Activated CD4-positive, alpha-beta memory T cell treated with anti-CD3 and anti-CD28 coated beads for 36 hours (primary cell): ENCODE measurements around the gene CEL. TPM values are rescaled to one million over a fixed set of nuclear protein-coding genes. Genes with fewer than 3 reads are reported as not detected.
A peak's percentile ranks its signal among the peaks of the same experiment; 100 is the strongest.

ENCODE experiments used
- CTCF ChIA-PET: fragments of 350-600 bp; sonication (Branson Sonifier 250); formaldehyde crosslinking; loops from one replicate; lab custom pipeline; 2021; ENCODE audit warnings: antibody characterized with exemption, inconsistent platforms; lab: Charles Lee
- POLR2A ChIA-PET: fragments of 350-600 bp; sonication (Branson Sonifier 250); formaldehyde crosslinking; loops from one replicate; lab custom pipeline; 2021; ENCODE audit warnings: antibody characterized with exemption; lab: Charles Lee
- DNase-seq: peaks from one replicate; pipeline ENCODE4 v3.0.0-alpha.2; 2020
- H3K27ac Mint-ChIP-seq: one replicate; pipeline ENCODE4 v1.8.0; 2021; ENCODE audit warnings: mixed read lengths
- H3K27me3 Mint-ChIP-seq: one replicate; pipeline ENCODE4 v1.8.0; 2021; ENCODE audit warnings: mixed read lengths
- H3K36me3 Mint-ChIP-seq: one replicate; pipeline ENCODE4 v1.8.0; 2021; ENCODE audit warnings: mixed read lengths
- H3K4me1 Mint-ChIP-seq: one replicate; pipeline ENCODE4 v1.8.0; 2021; ENCODE audit warnings: low read depth, mixed read lengths
- H3K4me3 Mint-ChIP-seq: one replicate; pipeline ENCODE4 v1.8.0; 2021; ENCODE audit warnings: mild to moderate bottlenecking, mixed read lengths
- H3K9me3 Mint-ChIP-seq: one replicate; pipeline ENCODE4 v1.8.0; 2021; ENCODE audit warnings: mixed read lengths
- intact Hi-C: fragments of 100-400 bp; cut with micrococcal nuclease; formaldehyde crosslinking; loops from one replicate; pipeline ENCODE4 v1.15.1; 2023
- total RNA-seq, 2 experiments: library from RNA; stranded (reverse); gene quantifications; one replicate each; pipeline ENCODE4 v1.2.3, GENCODE V29; 2021

CEL gene
- total RNA-seq, 2 experiments from 2014 or later = 0.88 to 1.0 TPM

GRCh38 chr9:133102190-133103021, 40.6 kb downstream of the CEL start:
- Mint-ChIP-seq H3K9me3 (peaks cover 6% of the 10 kb centered on the region), H3K27ac (no peak overlapping the region), H3K27me3 (no peaks in the 10 kb centered on the region), H3K4me3 (no peak overlapping the region), H3K4me1 (no peaks in the 10 kb centered on the region), H3K36me3 (peaks cover 63% of the 10 kb centered on the region)
- intact Hi-C loops = loop anchor here (1.0 kb wide), 2 partner anchors 42 to 46 kb away; no protein-coding TSS in a partner anchor
- CTCF ChIA-PET = interaction anchor here (0.6 to 26.8 kb wide), 11 partner anchors 9 to 80 kb away, joined by 3 to 552 read pairs (median 3); partner anchors contain the start of genes GTF3C5 and RALGDS
- DNase-seq = no peak
- POLR2A ChIA-PET = interaction anchor here (1.6 kb wide), 1 partner anchor 46 kb away, joined by 4 read pairs; no protein-coding TSS in a partner anchor

GRCh38 chr9:133103183-133103986, 41.6 kb downstream of the CEL start:
- Mint-ChIP-seq H3K4me1 (no peaks in the 10 kb centered on the region), H3K4me3 (no peak overlapping the region), H3K9me3 (no peaks in the 10 kb centered on the region), H3K27me3 (no peaks in the 10 kb centered on the region), H3K27ac (peak overlapping the region; percentile 44), H3K36me3 (peaks cover 61% of the 10 kb centered on the region)
- DNase-seq = peak; percentile 63
- intact Hi-C loops = loop anchor here (1.0 kb wide), 2 partner anchors 41 to 45 kb away; no protein-coding TSS in a partner anchor
- ChIA-PET CTCF (interaction anchor here (0.6 to 26.8 kb wide), 9 partner anchors 8 to 72 kb away, joined by 3 to 552 read pairs (median 4); partner anchors contain the start of genes GTF3C5 and RALGDS), POLR2A (no interaction called here)

- DNase-seq = no peak
- H3K27ac Mint-ChIP-seq = no peak overlapping the region
- H3K27me3 Mint-ChIP-seq = no peaks in the 10 kb centered on the region
- intact Hi-C loops = loop anchor here (1.0 kb wide), 2 partner anchors 40 to 44 kb away; no protein-coding TSS in a partner anchor
- H3K4me1 Mint-ChIP-seq = no peaks in the 10 kb centered on the region
- peaks cover 55% of the 10 kb centered on the region for H3K36me3 Mint-ChIP-seq
- H3K9me3 Mint-ChIP-seq = no peaks in the 10 kb centered on the region
- H3K4me3 Mint-ChIP-seq = no peak overlapping the region
- CTCF ChIA-PET = interaction anchor here (0.9 to 26.8 kb wide), 6 partner anchors 10 to 55 kb away, joined by 3 to 552 read pairs (median 4); partner anchors contain the start of gene RALGDS
- POLR2A ChIA-PET = no interaction called here
Observed at GRCh38 chr9:133103987-133104505, 42.3 kb downstream of the CEL start.

GRCh38 chr9:133104718-133105460, 43.1 kb downstream of the CEL start:
- Mint-ChIP-seq H3K4me3 (no peak overlapping the region), H3K27ac (no peak overlapping the region), H3K4me1 (peaks cover 1% of the 10 kb centered on the region), H3K36me3 (peaks cover 54% of the 10 kb centered on the region), H3K9me3 (no peaks in the 10 kb centered on the region), H3K27me3 (no peaks in the 10 kb centered on the region)
- intact Hi-C loops = no loop called here
- ChIA-PET POLR2A (interaction anchor here (1.9 kb wide), 1 partner anchor 10 kb away, joined by 4 read pairs; no protein-coding TSS in a partner anchor), CTCF (interaction anchor here (0.7 to 26.8 kb wide), 3 partner anchors 16 to 83 kb away, joined by 3 to 552 read pairs (median 5); partner anchors contain the start of gene RALGDS)
- no peak for DNase-seq

GRCh38 chr9:133105461-133105770, 43.6 kb downstream of the CEL start:
- Mint-ChIP-seq H3K27me3 (no peaks in the 10 kb centered on the region), H3K9me3 (no peaks in the 10 kb centered on the region), H3K36me3 (peaks cover 54% of the 10 kb centered on the region), H3K27ac (no peak overlapping the region), H3K4me1 (peaks cover 7% of the 10 kb centered on the region), H3K4me3 (no peak overlapping the region)
- DNase-seq = no peak
- CTCF ChIA-PET = interaction anchor here (0.7 to 26.8 kb wide), 2 partner anchors 42 to 83 kb away, joined by 3 to 552 read pairs; no protein-coding TSS in a partner anchor
- POLR2A ChIA-PET = interaction anchor here (1.9 kb wide), 1 partner anchor 9 kb away, joined by 4 read pairs; no protein-coding TSS in a partner anchor
- intact Hi-C loops = no loop called here

GRCh38 chr9:133106511-133107244, 44.9 kb downstream of the CEL start:
- intact Hi-C loops = no loop called here
- H3K4me3 Mint-ChIP-seq = no peak overlapping the region
- CTCF ChIA-PET = interaction anchor here (0.7 to 26.8 kb wide), 4 partner anchors 10 to 74 kb away, joined by 3 to 552 read pairs (median 3); no protein-coding TSS in a partner anchor
- no peaks in the 10 kb centered on the region for H3K9me3 Mint-ChIP-seq
- H3K36me3 Mint-ChIP-seq = peaks cover 44% of the 10 kb centered on the region
- peaks cover 7% of the 10 kb centered on the region for H3K4me1 Mint-ChIP-seq
- no peak for DNase-seq
- H3K27me3 Mint-ChIP-seq = no peaks in the 10 kb centered on the region
- POLR2A ChIA-PET = interaction anchor here (1.0 to 1.9 kb wide), 2 partner anchors 8 to 38 kb away, joined by 3 to 4 read pairs; no protein-coding TSS in a partner anchor
- no peak overlapping the region for H3K27ac Mint-ChIP-seq

GRCh38 chr9:133107245-133107722, 45.5 kb downstream of the CEL start:
- ChIA-PET POLR2A (no interaction called here), CTCF (interaction anchor here (1.1 to 26.8 kb wide), 2 partner anchors 40 to 130 kb away, joined by 3 to 552 read pairs; no protein-coding TSS in a partner anchor)
- peaks cover 9% of the 10 kb centered on the region for H3K4me1 Mint-ChIP-seq
- H3K27ac Mint-ChIP-seq = no peak overlapping the region
- no peak overlapping the region for H3K4me3 Mint-ChIP-seq
- DNase-seq = no peak
- peaks cover 40% of the 10 kb centered on the region for H3K36me3 Mint-ChIP-seq
- H3K9me3 Mint-ChIP-seq = no peaks in the 10 kb centered on the region
- intact Hi-C loops = no loop called here
- no peaks in the 10 kb centered on the region for H3K27me3 Mint-ChIP-seq

GRCh38 chr9:133107961-133108793, 46.4 kb downstream of the CEL start:
- ChIA-PET POLR2A (interaction anchor here (0.6 kb wide), 1 partner anchor 18 kb away, joined by 3 read pairs; no protein-coding TSS in a partner anchor), CTCF (interaction anchor here (1.1 to 26.8 kb wide), 3 partner anchors 39 to 131 kb away, joined by 3 to 552 read pairs (median 6); no protein-coding TSS in a partner anchor)
- no peak overlapping the region for H3K4me3 Mint-ChIP-seq
- H3K9me3 Mint-ChIP-seq = no peaks in the 10 kb centered on the region
- peaks cover 18% of the 10 kb centered on the region for H3K4me1 Mint-ChIP-seq
- intact Hi-C loops = no loop called here
- peaks cover 35% of the 10 kb centered on the region for H3K36me3 Mint-ChIP-seq
- no peak for DNase-seq
- H3K27me3 Mint-ChIP-seq = no peaks in the 10 kb centered on the region
- H3K27ac Mint-ChIP-seq = no peak overlapping the region

- no peaks in the 10 kb centered on the region for H3K9me3 Mint-ChIP-seq
- H3K36me3 Mint-ChIP-seq = peaks cover 34% of the 10 kb centered on the region
- ChIA-PET POLR2A (interaction anchor here (0.6 kb wide), 2 partner anchors 19 to 201 kb away, joined by 3 to 5 read pairs; no protein-coding TSS in a partner anchor), CTCF (interaction anchor here (0.9 to 26.8 kb wide), 3 partner anchors 38 to 130 kb away, joined by 3 to 552 read pairs (median 6); no protein-coding TSS in a partner anchor)
- H3K27me3 Mint-ChIP-seq = no peaks in the 10 kb centered on the region
- DNase-seq = no peak
- intact Hi-C loops = no loop called here
- H3K27ac Mint-ChIP-seq = no peak overlapping the region
- peaks cover 26% of the 10 kb centered on the region for H3K4me1 Mint-ChIP-seq
- no peak overlapping the region for H3K4me3 Mint-ChIP-seq
Observed at GRCh38 chr9:133108794-133109641, 47.2 kb downstream of the CEL start.
